HG03280 (cell line): ENCODE results near the gene AP1M1.

Experiments used
- ATAC-seq: cut with Tn5 transposase; IDR thresholded peaks from one replicate; pipeline ENCODE4 v1.9.1; 2021; ENCODE audit warnings: mild to moderate bottlenecking, moderate library complexity; ENCODE audit not compliant: unreplicated experiment

The AP1M1 gene

DNA sequence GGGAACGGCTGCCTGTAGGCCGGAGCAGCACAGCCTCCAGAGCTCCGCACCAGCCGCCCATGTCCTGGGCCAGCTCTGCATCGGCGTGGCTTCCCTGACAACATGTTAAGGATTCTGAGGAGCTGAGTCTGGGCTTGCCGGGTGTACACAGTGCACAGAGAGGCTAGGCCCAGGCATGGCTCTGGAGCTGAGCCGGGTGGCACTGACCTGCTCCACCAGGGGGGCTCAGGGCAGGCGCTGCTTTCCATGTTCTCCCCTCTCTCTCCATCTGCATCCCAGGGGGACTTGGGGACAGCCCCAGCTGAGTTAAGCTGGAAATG, 31.6 kb downstream of the AP1M1 start:
- ATAC-seq, result no peak

DNA sequence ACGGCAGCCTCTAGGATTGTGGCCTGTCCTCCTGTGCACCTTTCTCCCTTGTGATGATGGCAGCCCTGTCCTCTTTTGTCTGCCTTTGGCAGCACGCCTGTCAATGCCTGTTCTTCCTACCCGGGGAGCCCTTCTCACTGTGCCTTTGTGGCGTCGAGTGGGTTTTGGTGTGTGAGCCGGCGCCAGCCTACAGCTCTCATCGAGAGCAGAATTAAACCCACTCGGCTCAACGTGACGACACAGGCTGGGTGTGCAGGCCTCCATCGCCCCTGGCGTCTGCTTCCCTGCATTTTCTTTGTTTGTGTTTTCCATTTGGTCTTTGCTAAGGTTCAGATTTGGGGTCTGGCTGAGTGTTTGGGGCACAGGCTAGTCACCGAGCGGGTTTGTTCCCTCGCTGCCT, 34.4 kb downstream of the AP1M1 start:
- ATAC-seq, result no peak

DNA sequence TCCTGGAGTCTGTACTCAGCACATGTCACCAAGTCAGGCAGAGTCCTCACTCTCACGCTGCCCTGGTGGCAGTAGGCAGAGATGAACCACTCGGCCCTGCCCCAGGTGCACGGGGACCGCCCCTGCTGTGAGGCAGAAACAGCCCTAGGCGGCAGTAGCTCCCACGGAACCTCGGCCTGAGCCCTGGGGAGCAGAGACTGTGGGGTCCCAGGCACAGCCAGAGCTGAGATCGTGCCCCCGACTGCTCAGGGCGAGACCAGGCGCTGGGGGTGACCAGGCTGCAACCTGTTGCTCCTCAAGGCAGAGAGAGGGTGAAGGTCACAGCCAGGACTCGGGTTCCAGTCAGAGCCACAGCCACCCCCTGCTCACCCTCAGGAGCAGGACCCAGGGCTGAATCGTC, 34.9 kb downstream of the AP1M1 start:
- ATAC-seq, result no peak

DNA sequence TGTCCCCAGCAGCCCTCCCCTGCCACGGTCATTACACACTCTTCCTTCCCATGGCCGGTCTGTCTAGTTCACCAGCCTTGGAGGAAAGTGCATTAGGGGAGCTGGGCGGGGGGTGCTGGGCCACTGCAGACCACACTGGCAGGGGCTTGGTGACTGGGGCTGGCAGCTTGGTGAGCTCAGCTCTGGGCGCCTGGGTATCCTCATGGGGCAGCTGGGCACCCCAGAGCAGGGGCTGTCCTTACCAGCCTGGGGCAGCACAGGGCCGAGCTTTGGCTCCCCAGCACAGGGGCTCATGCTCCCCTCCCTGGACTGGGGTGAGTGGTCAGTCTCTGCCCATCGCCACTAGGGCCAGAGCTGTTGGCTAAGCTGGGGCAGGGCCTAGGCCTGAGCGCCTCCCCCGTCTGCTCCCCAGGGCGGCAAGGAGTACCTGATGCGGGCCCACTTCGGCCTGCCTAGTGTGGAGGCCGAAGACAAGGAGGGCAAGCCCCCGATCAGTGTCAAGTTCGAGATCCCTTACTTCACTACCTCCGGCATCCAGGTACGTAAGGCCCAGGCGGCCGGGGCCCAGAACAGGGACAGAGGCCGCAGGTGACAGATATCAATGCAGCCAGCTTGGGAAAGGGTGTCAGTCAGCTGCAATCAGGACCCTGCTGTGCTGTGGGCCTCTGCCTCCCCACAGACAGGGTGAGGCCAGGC, 35.5 kb downstream of the AP1M1 start:
- no peak for ATAC-seq

DNA sequence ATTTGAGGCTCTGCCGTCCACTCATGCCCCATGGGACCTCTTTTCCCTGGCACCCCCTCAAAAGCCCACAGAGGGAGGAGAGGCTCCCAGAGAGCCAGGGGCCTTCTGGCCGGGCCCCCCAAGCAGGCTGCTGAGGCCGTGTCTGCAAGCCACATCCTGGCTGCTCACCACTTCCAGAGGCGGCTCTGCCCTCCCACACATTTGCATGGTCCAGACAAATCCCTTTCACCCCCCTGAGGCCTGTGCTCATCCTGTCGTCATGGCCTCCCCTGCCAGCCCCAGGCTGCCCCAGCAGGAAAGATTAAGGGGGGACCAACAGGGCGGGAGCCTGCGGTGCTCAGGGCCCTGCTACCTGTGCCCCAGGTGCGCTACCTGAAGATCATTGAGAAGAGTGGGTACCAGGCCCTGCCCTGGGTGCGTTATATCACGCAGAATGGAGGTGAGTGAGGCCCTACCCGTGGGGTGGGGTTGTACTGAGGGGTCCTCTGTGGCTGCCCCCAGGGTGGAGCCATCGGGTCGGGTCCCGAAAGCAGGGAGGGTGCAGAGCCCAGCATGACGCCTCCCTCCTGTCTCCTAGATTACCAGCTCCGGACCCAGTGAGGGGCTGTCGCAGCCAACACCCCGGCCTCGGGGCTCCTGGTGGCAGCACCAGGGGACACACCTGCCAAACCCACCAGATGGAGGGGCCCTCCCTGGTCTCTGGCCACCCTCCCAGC, 36.3 kb downstream of the AP1M1 start:
- ATAC-seq, result no peak

DNA sequence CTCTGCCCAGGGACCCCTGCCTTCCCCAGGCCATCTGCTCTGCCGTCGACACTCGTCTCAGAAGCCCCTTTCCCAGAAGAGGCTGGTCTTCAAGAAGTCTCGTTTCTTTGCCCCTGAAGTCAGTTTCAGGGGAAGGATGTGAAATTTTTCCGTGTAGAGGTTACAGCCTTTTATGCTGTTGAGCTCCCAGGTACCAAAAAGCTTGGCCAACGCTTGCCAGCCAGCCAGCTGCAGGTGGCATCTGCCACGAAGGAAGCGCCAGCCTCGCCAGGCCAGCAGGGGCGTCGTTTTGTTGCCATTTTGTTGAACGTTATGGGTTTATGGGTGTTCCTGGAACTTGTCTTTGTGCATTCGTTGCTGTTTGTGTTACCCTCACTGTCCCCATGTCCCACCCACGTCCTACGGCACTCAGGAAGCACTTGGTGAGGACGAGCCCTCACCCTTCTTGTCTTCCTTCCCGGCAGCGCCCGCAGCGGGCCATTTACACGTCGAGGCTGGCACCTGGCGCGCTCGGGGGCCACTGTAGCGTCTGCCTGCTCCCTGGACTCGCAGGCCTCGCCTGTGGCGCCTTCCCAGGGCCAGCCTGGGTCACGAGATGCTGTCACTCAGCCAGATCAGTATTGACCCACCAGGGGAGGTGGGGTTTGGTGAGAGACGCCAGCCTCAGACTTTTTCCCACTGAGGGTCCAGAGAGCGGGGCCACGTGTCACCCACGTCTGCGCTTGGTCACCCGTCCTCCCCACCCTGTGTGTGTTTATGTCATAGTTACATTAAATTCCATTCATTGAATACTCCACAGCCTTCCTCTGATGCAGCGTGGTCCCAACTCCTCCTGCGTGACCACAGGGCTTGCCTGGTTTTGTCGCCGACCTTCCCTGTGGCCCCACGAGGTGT, 37.1 kb downstream of the AP1M1 start:
- no peak for ATAC-seq

DNA sequence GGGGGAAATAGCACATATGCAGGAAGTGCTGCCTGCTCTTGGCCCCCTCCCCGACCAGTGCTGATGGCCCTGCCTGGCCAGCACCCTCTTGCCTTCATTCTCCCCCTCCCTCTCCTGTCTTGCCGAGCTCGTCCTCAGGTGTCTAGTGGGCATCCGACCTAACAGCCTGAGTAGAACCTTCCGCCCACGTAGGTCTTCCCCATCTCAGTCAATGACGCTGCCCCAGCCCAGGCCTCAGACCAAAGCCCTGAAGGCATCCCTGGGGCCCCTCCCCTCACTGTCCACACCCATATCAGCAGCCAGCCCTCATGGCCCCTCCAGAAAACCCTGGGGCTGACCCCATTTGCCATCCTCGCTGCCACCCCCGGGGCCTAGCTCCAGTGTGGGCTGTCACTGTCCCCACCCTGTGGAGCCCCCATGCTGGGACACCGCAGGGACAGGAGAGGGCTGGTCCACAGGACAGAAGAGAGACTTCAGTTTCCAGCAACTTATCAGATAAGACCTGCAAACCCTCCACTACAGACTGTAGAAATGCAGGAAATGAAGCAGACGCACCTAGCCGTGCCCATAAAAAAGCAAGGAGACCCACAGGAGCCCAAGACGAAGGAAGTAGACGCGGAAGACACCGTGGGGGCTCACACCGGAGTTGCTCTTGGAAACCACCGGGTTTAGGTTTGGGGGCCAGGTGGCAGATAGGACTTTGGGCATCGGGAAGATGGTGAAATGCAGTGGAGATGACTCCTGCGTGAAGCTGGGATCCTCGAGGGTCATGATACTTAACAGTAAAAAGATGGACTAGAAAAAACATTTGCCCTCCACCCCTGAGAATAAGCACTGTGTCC, 38.3 kb downstream of the AP1M1 start:
- no peak for ATAC-seq

DNA sequence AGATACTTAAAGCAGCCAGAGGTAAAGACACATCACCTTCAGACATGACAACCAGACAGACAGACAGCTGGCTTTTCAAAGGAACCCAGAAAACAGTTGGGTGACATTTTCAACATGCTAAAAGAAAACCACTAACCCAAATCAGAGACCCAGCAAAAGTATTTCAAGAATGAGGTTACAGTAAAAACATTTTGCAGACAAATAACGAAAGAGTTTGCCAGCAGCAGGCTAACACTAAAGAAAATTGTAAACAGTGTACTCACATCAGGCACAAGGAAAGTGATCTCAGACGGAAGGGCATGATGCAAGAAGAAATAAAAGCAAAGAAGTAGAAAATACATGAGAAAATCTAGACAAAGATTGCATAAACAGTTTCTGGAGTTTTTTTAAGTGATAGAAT, 46.4 kb downstream of the AP1M1 start:
- no peak for ATAC-seq

DNA sequence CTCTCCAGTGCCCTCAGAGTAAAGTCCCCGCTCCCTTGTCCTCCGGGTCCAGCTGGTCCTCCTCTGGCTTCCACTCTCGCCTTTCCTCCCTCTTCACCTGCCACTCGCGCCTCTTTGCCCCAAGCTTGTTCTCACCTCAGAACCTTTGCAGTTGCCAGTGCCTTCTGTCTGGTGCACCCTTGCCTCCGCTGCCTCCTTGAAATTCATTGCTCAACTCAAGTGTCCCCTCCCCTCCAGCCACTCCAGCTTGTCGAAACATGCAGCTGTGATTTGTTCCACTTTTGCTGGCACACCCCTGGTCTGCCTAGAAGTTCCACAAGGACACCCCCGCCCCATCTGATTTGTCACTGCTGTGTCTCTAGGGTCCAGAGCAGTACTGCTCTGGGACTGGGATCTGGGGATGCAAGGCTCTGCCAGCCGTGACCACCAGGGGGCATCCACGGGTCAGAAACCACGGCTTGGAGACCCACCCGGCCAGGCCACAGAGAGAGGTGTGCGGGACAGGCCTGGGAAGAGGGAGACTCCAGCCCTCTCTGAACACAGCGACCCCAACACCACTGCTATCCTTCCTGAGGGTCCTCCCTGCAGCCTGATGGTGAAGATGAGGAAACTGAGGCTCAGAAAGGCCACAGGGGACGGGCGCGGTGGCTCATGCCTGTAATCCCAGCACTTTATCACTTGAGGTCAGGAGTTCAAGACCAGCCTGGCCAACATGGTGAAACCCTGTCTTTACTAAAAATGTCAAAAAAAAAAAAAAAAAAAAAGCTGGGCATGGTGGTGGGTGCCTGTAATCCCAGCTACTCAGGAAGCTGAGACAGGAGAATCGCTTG, 49.9 kb downstream of the AP1M1 start:
- no peak for ATAC-seq

DNA sequence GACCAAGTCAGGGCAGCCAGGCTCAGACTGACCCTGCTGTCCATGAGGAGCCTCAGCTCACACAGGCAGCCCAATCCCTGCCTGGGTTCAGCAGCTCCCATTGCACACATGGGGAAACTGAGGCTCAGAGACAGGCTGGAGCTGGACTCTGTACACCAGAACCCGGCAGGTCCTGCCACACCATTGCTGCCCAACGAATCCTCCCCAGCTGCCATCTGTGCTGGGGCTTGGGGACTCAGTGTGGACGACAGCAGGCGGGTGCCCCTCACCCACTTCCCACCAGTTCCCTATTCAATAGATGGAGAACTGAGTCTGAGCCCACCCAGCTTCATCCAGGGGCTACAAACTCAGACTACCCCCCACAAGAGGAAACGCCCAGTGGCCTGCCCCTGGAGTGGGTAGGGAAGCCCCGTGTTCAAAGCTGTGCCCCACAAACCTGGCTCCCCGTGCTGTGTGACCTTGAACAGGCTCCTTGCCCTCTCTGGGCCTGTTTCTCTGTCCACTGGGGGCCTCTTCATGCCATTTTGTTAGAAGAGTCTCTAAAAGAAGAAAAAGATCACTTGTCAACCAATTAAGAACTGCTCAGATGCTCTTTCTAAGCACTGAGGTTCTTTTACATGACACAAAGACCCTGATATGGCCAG, 50.8 kb downstream of the AP1M1 start:
- no peak for ATAC-seq

DNA sequence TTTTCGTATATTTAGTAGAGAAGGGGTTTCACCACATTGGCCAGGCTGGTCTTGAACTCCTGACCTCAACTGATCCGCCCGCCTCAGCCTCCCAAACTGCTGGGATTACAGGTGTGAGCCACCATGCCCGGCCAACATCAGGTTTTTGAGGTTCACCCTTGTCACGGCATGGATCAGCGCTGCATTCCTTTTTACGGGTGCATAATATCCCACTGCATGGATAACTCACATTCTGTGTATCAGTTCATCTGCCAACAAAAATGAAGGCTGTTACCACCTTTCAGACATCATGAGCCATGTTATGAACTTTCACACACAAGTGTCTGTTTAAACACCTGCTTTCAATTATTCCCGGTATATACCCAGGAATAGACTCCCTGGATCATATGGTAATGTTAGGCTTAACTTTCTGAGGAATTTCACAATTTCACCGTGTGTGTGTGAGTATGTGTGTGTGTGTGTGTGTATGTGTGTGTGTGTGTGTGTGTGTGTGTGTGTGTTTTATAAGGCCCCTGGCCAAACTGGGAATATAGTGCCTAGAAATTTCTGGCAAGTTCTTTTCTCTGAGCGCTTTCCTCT, 52.2 kb downstream of the AP1M1 start:
- no peak for ATAC-seq

DNA sequence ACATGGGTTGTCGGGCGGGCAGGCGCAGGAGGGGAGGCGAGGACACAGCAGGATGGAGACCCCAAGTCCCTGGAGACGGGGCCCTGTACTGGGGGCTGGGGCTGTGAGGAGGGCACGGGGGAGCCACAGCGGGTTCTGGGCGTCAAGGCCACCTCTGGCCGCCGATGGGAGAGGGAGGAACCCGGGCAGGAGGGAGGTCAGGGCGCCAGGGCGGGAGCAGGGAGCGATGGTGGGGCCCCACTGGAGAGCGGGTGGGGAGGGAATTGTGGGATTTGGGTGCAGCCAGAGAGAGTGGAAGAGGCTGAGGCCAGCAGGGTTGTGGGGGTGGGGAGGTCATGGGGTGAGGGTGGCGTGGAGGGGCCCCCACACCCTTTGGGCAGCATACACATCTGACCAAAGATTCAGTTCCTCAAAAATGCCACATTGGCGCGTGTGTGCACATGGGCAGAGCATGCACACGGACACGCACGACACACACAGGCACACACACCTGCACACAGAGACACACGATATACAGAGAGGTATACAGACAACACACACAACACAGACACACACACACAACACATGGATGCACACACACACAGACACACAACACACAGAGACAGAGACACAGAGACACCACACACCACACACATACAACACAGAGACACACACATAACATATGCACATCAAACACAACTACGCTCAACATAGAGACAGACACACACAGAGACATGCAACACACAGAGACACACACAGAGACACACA, 54.9 kb downstream of the AP1M1 start:
- ATAC-seq, result no peak

DNA sequence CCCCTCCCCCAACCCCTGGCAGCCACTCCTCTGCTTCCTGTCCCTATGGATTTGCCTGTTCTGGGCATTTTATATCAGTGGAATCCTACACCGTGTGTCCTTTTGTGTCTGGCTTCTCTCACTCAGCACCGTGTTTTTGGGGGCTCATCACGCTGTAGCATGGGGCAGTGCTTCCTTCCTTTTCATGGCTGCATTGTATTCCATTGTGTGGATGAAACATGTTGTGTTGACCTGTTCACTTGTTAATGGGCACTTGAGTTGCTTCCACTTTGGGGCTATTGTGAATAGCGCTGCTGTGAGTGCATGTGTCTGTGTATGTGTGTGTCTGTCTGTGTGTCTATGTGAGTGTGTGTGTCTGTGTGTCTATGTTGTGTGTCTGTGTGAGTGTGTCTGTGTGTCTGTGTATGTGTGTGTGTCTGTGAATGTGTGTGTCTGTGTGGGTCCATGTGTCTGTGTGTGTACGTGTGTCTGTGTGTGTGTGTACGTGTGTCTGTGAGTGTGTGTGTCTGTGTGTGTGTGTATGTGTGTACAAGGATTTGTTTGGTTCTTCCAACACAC, 57.2 kb downstream of the AP1M1 start:
- no peak for ATAC-seq

DNA sequence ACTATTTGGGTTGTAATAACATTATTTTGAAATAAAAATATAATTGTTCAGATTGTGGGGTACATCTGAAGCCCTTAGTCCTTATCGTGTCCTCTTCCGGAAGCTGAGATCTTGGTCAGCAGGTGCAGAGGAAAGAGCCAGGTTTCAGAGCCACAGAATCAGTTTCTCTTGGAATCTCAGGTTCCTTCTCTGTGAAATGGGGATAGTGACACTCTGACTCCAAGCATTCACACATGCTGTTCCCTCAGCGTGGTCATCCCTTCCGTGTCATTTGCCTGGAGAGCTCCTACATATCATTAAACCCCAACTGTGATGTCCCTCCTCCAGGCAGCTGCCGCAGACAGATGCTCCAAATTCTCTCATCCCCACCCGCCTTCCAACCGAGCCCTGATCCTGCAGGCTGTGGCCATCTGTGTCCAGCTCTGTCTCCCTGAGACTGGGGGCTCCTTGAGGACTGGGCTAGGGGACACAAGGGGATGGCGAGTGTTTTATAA, 59.8 kb downstream of the AP1M1 start:
- ATAC-seq, result no peak

DNA sequence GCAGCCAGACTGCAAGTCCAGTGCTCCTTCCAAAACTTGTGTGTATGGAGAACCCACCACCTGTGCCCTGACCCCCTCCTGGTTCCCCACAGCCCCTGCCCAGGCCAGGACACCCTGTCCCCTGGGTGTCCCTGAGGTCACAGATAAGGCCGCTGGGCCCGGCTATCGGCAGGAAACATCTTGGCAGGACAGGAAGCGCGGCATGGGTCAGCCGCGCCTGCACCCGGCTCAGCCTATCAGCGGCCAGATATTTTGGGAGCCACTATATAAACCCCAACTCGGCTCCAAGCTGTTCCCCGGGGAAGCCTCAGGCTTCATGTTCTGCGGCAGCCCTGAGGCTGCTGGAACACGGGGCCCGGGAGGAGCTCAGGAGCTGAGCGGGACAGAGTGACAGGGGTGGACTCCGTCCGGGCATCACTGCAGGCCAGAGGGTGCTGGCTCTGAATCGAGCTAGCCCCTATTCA, 60.8 kb downstream of the AP1M1 start:
- no peak for ATAC-seq

DNA sequence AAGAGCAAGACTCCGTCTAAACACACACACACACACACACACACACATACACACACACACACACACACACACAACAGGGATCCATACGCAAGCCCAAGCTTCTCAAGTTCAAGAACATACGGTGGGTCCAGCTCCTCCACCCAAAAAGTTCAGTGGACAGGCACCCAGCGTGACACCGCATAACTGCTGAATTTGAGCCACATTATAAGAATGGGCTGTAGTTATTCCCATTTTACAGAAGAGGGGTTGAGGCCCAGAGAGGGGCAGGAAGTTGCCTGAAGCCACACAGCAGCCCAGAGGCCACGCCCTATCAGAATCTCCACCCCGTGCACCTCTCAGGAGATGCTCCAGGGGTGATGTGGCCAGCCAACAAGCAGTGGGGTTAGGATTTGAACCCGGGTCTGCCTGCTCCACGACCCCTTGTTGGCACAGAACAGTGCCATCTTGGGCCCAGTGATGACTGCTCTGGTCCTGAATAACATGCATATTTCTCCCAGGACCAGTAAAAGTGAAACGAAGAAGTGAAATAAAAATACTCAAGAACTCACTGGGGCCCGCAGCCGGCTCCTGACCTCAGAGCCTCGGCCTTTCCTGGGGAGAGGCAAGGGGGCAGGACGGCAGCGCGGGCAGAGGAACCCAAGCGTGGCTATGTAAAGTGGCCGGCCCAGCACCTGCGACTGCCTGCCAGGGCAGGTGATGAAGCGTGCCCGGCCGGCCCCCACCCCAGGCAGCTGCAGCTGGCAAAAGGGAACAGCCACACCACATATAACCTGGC, 61.9 kb downstream of the AP1M1 start:
- no peak for ATAC-seq

DNA sequence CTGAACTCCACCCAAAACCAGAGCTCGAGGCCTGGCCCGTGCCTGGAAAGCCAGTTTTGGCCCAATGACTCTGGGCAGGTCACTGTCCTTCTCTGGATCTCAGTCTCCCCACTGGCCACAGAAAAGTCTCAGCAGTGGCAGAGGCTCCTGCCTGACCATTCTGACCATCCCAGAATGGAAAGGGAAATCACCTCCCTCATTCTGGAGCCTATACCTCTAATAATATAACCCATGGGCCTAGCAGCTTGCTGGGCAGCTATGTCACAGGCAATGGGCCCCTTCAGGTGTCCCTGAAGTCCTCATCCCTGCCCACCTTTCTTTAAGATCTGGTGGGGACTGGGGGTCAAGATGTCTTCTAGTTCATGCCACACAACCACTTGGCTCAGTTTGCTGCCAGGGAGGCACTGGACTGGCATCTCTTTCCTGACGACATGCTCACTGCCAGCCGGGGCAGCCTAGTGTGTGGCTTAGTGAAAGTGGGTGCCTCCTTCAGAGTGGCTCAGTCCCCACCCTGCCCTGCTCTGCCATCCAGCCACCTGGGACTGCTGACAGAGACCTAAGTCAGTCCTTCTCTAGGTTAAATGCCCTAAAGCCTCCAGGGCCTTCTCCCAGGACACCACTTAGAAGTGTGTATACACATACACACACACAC, 62.6 kb downstream of the AP1M1 start:
- no peak for ATAC-seq
